ENCODE measurements around the gene MBNL1. TPM values are rescaled to one million over a fixed set of nuclear protein-coding genes. Genes with fewer than 3 reads are reported as not detected.

The MBNL1 gene
- total and polyA plus RNA-seq, 2 of the 13 experiments (the other 11 are each of a cell fraction or from before 2014, with no cell fraction given) = 27.1 to 55.4 TPM

GRCh38 chr3:152328841-152329240, 60.1 kb downstream of the MBNL1 start (continued):
- TF ChIP-seq ZNF616 (CRISPR knock-in tag; IDR thresholded peaks at IDR 0.05; ENCODE audit: low read depth) = no peak
- TF ChIP-seq, protein P1, sequence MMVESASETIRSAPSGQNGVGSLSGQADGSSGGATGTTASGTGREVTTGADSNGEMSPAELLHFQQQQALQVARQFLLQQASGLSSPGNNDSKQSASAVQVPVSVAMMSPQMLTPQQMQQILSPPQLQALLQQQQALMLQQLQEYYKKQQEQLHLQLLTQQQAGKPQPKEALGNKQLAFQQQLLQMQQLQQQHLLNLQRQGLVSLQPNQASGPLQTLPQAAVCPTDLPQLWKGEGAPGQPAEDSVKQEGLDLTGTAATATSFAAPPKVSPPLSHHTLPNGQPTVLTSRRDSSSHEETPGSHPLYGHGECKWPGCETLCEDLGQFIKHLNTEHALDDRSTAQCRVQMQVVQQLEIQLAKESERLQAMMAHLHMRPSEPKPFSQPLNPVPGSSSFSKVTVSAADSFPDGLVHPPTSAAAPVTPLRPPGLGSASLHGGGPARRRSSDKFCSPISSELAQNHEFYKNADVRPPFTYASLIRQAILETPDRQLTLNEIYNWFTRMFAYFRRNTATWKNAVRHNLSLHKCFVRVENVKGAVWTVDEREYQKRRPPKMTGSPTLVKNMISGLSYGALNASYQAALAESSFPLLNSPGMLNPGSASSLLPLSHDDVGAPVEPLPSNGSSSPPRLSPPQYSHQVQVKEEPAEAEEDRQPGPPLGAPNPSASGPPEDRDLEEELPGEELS (CRISPR knock-in tag; IDR thresholded peaks at IDR 0.05) = 0 out of 2 replicates have a peak, but pooled peaks have one; percentile 32
- TF ChIP-seq, protein P2, sequence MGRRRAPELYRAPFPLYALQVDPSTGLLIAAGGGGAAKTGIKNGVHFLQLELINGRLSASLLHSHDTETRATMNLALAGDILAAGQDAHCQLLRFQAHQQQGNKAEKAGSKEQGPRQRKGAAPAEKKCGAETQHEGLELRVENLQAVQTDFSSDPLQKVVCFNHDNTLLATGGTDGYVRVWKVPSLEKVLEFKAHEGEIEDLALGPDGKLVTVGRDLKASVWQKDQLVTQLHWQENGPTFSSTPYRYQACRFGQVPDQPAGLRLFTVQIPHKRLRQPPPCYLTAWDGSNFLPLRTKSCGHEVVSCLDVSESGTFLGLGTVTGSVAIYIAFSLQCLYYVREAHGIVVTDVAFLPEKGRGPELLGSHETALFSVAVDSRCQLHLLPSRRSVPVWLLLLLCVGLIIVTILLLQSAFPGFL (CRISPR knock-in tag; IDR thresholded peaks at IDR 0.05) = no peak
- TF ChIP-seq, protein P3, sequence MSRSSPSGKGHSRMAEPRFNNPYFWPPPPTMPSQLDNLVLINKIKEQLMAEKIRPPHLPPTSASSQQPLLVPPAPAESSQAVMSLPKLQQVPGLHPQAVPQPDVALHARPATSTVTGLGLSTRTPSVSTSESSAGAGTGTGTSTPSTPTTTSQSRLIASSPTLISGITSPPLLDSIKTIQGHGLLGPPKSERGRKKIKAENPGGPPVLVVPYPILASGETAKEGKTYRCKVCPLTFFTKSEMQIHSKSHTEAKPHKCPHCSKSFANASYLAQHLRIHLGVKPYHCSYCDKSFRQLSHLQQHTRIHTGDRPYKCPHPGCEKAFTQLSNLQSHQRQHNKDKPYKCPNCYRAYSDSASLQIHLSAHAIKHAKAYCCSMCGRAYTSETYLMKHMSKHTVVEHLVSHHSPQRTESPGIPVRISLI (CRISPR knock-in tag; IDR thresholded peaks at IDR 0.05; ENCODE audit: borderline replicate concordance) = no peak
- TF ChIP-seq ZNF781 (CRISPR knock-in tag; IDR thresholded peaks at IDR 0.05; ENCODE audit: borderline replicate concordance, not compliant biosample characterization) = no peak
- no peak for TF ChIP-seq ZNF251 (CRISPR knock-in tag; IDR thresholded peaks at IDR 0.05)
- TF ChIP-seq EED (CRISPR knock-in tag; IDR thresholded peaks at IDR 0.05) = no peak
- no peak for TF ChIP-seq ZNF674 (CRISPR knock-in tag; IDR thresholded peaks at IDR 0.05; ENCODE audit: low read depth)
- TF ChIP-seq SIN3B (IDR thresholded peaks at IDR 0.05; ENCODE audit: low read length) = no peak
- TF ChIP-seq FOXK1 (CRISPR knock-in tag; IDR thresholded peaks at IDR 0.05; ENCODE audit: borderline replicate concordance, low read depth) = no peak
- no peak for TF ChIP-seq MTA1 (CRISPR knock-in tag; IDR thresholded peaks at IDR 0.05; ENCODE audit: borderline replicate concordance)
- TF ChIP-seq NR3C1 (CRISPR knock-in tag; IDR thresholded peaks at IDR 0.05) = no peak
- TF ChIP-seq NFE2 (CRISPR knock-in tag; IDR thresholded peaks at IDR 0.05) = no peak
- TF ChIP-seq SOX5 (CRISPR knock-in tag; IDR thresholded peaks at IDR 0.05; ENCODE audit: borderline replicate concordance) = peak; percentile 59; the same call in 1 of the 2 replicates
- no peak for TF ChIP-seq ZNF597 (CRISPR knock-in tag; IDR thresholded peaks at IDR 0.05)
- TF ChIP-seq SRY (CRISPR knock-in tag; IDR thresholded peaks at IDR 0.05) = no peak
- TF ChIP-seq DRAP1 (CRISPR knock-in tag; IDR thresholded peaks at IDR 0.05) = no peak
- no peak for TF ChIP-seq TCF7 (IDR thresholded peaks at IDR 0.05; ENCODE audit: low read depth)
- TF ChIP-seq LCORL (IDR thresholded peaks at IDR 0.05) = peak; percentile 23; the same call in 1 of the 2 replicates
- peak; percentile 22; the same call in 1 of the 2 replicates for TF ChIP-seq LCORL (CRISPR knock-in tag; IDR thresholded peaks at IDR 0.05)
